Measurements from ENCODE around the gene PTPRE. TPM values are rescaled to one million over a fixed set of nuclear protein-coding genes. Genes with fewer than 3 reads are reported as not detected.

The PTPRE gene
- total and polyA plus RNA-seq, 2 donors from 2014 or later = 1.1 to 25.7 TPM

DNA sequence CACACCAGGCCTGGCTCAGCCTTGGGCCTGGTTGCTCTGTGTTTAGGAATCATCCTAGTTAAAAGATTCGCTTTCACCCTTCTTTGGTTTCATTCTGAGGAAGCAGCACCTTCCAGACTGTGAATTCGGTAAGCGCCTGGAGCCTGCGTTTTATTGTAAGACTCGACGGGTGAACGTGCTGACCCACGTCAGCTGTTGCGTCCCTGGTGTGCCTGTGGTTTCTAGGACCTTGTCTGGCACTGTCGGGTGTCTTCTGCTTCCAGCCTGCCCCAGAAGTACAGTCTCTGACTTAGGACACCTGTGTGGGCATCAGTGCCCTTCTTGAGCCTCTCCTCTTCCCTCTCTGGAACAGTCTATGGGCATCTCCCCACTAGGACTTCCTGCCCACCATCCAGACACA is 193.0 kb downstream of the PTPRE start:
- no peak overlapping the region for H3K27ac ChIP-seq (ENCODE audit: low read depth in 2 of 2, low read length in 2 of 2)
- H3K36me3 ChIP-seq (ENCODE audit: control insufficient read depth in 2 of 3, insufficient read depth in 3 of 3, low read length in 3 of 3) = peaks cover 0 to 2% (median 0%) of the 10 kb centered on the region in 3 donors
- no peaks in the 10 kb centered on the region for H3K27me3 ChIP-seq (ENCODE audit: control insufficient read depth, insufficient read depth, low read length)
- intact Hi-C loops (cut with DNase I) = no loop called here
- FAIRE-seq (no peak), DNase-seq (no peak)
- no peaks in the 10 kb centered on the region for H3K4me1 ChIP-seq (ENCODE audit: control insufficient read depth in 2 of 3, insufficient read depth in 2 of 3, low read depth in 1 of 3, low read length in 3 of 3)
- no peaks in the 10 kb centered on the region for H3K9me3 ChIP-seq (ENCODE audit: control insufficient read depth in 2 of 3, insufficient read depth in 1 of 3, low read length in 3 of 3)
- H3K9ac ChIP-seq (ENCODE audit: low read length in 3 of 3) = no peak overlapping the region
- TF ChIP-seq, protein P1, sequence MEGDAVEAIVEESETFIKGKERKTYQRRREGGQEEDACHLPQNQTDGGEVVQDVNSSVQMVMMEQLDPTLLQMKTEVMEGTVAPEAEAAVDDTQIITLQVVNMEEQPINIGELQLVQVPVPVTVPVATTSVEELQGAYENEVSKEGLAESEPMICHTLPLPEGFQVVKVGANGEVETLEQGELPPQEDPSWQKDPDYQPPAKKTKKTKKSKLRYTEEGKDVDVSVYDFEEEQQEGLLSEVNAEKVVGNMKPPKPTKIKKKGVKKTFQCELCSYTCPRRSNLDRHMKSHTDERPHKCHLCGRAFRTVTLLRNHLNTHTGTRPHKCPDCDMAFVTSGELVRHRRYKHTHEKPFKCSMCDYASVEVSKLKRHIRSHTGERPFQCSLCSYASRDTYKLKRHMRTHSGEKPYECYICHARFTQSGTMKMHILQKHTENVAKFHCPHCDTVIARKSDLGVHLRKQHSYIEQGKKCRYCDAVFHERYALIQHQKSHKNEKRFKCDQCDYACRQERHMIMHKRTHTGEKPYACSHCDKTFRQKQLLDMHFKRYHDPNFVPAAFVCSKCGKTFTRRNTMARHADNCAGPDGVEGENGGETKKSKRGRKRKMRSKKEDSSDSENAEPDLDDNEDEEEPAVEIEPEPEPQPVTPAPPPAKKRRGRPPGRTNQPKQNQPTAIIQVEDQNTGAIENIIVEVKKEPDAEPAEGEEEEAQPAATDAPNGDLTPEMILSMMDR (IDR thresholded peaks at IDR 0.05; ENCODE audit: borderline replicate concordance, extremely low read depth, insufficient read depth) = no peak
- H3K4me3 ChIP-seq (ENCODE audit: low read length in 3 of 3) = no peak overlapping the region

DNA sequence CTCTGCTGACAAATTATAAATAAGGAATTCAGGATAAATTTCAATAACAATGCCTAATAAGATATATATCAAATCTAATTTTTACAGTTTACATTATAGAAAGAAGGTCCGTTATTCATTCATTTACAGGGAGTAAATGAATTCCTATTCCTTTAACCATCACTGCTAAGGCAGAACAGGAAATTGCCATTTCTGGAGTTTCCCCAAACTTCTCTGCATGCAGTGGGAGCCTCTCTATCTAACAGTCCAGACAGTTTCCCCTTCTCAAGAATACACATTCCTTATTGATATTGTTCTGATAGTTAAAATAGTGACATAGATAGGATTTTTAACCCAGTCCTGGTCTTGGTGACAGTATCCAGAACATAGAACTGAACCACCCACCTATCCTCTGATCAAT is 195.0 kb downstream of the PTPRE start:
- H3K36me3 ChIP-seq (ENCODE audit: control insufficient read depth in 2 of 3, insufficient read depth in 3 of 3, low read length in 3 of 3) = peaks cover 0 to 4% (median 0%) of the 10 kb centered on the region in 3 donors
- intact Hi-C loops (cut with DNase I) = no loop called here
- H3K9me3 ChIP-seq (ENCODE audit: control insufficient read depth in 2 of 3, insufficient read depth in 1 of 3, low read length in 3 of 3) = no peaks in the 10 kb centered on the region
- no peak overlapping the region for H3K4me3 ChIP-seq (ENCODE audit: low read length in 3 of 3)
- H3K9ac ChIP-seq (ENCODE audit: low read length in 3 of 3) = no peak overlapping the region
- no peaks in the 10 kb centered on the region for H3K4me1 ChIP-seq (ENCODE audit: control insufficient read depth in 2 of 3, insufficient read depth in 2 of 3, low read depth in 1 of 3, low read length in 3 of 3)
- FAIRE-seq (no peak), DNase-seq (no peak)
- TF ChIP-seq, protein P1 (IDR thresholded peaks at IDR 0.05; ENCODE audit: borderline replicate concordance, extremely low read depth, insufficient read depth) = no peak
- no peaks in the 10 kb centered on the region for H3K27me3 ChIP-seq (ENCODE audit: control insufficient read depth, insufficient read depth, low read length)
- H3K27ac ChIP-seq (ENCODE audit: low read depth in 2 of 2, low read length in 2 of 2) = no peak overlapping the region

DNA sequence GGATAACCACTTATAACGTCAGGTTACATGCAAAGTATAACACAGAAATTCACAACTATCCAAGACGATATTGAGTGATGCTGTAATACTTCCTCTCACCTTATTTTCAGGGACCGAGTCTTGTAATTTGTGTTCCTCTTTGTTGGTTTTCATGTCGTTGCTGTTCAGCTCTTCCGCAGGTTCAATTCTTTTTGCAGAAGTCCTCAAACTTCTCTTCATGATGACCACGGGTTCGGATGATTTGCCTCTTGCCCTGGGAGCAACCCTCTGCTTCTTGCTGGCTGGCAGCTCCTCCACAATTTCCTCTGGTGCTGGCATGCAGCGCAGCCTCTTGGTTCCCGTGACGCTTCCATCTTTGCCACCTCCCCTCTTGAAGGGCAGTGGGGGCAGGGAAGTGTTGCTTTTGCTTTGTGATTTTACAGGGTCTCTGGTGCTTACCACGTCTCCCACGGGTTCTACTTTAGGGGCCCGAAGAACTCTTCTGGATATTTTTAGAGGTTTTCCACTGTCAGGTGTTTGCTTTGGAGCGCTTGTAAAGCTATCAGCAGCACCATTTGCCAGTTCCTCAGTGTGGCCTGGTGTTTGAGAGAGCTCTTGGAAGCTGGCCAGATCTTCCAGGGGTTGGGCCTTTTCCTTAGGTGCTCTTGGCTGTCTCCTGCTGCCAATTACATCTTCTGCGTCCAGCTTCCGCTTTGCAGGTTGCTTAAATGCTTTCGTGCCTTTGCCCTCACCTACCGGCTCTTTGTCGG is 195.8 kb downstream of the PTPRE start:
- DNase-seq (no peak), FAIRE-seq (no peak)
- Histone ChIP-seq H3K27me3 (ENCODE audit: control insufficient read depth, insufficient read depth, low read length) (no peaks in the 10 kb centered on the region), H3K27ac (ENCODE audit: low read depth in 2 of 2, low read length in 2 of 2) (no peak overlapping the region), H3K9ac (ENCODE audit: low read length in 3 of 3) (no peak overlapping the region), H3K36me3 (ENCODE audit: control insufficient read depth in 2 of 3, insufficient read depth in 3 of 3, low read length in 3 of 3) (peaks cover 0 to 4% (median 0%) of the 10 kb centered on the region in 3 donors), H3K4me1 (ENCODE audit: control insufficient read depth in 2 of 3, insufficient read depth in 2 of 3, low read depth in 1 of 3, low read length in 3 of 3) (no peaks in the 10 kb centered on the region), H3K4me3 (ENCODE audit: low read length in 3 of 3) (no peak overlapping the region), H3K9me3 (ENCODE audit: control insufficient read depth in 2 of 3, insufficient read depth in 1 of 3, low read length in 3 of 3) (no peaks in the 10 kb centered on the region)
- TF ChIP-seq, protein P1 (IDR thresholded peaks at IDR 0.05; ENCODE audit: borderline replicate concordance, extremely low read depth, insufficient read depth) = no peak
- intact Hi-C loops (cut with DNase I) = no loop called here
